ENCODE data around the gene PRICKLE2.

Gene PRICKLE2

GRCh38 chr3:64251019-64251418 is 25.8 kb upstream of the PRICKLE2 start:
- DNase-seq, result no peak

GRCh38 chr3:64247991-64248646 is 22.9 kb upstream of the PRICKLE2 start:
- no peak for DNase-seq

DNA sequence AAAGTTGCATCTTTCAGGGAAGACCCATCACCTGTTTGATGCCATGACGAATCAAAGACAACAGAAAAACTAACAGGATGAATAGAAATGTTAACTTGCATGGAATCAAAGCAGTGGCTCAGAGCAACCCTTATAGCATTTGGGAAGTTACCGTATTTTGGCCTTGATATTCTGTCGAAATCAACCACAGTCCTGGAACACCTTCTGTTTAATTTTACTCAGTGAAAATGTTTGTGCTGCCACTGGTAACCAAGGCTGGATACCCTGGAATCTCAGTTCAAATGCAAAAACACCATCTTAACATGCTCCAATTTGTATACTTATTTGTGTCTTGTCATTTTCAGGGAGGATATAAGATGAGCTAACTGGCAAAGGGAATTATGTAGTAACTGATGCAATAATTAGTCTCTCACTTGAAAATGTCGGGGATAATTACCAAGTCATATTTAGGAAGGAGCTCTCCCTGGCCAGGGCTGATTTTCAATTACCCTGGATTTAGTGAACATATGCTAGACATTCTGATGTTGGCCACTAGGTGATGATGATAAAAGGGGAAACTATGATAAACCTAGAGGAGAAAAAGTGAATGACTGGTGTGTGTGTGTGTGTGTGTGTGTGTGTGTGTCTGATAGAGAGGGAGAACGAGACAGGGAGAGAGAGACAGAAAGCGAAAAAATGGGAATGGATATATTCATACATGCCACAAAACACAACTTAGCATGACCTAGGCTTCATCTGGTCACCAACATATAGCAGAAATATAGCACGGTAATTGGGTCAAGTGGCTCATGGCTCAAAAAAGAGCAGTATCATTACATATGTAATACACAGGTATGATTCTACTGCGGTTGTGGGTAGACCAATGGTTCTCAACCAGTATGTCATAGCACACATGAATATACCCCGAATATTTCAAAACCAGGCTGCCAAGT is 19.0 kb upstream of the PRICKLE2 start:
- DNase-seq, result no peak

DNA sequence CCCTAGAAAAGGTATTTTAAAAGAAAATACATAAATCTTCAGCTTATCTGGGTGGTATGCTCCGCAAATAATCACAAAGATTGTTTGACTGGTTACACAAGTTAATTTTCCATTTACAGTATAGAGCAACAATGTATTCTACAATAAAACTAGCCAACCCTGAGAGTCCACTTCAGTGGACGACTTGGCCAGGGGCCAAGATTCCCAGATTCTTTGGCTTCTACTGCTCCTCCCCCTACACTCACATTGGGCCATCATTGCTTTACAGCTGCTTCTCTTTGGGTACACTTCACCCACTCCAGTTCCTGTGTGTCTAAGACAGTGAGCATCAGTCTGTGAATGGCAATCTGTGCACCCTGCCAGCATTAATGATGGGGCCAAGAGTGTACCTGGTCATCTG is 17.2 kb upstream of the PRICKLE2 start:
- no peak for DNase-seq

GRCh38 chr3:64240959-64241358 is 15.7 kb upstream of the PRICKLE2 start:
- DNase-seq, result no peak

GRCh38 chr3:64240396-64240795 is 15.1 kb upstream of the PRICKLE2 start:
- no peak for DNase-seq

DNA sequence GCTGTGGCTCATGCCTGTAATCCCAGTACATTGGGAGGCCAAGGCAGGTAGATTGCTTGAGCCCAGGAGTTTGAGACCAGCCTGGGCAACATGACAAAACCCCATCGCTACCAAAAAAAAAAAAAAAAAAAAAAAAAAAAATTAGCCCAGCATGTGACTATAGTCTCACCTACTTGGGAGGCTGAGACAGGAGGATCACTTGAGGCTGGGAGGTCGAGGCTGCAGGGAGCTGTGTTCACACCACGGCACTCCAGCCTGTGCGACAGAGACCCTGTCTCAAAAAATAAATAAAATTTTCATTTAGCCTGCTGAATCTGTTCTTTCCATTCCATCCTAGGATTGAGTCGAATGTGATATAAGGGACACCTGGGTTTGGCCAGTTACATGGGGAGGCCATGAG is 14.6 kb upstream of the PRICKLE2 start:
- DNase-seq, result no peak

DNA sequence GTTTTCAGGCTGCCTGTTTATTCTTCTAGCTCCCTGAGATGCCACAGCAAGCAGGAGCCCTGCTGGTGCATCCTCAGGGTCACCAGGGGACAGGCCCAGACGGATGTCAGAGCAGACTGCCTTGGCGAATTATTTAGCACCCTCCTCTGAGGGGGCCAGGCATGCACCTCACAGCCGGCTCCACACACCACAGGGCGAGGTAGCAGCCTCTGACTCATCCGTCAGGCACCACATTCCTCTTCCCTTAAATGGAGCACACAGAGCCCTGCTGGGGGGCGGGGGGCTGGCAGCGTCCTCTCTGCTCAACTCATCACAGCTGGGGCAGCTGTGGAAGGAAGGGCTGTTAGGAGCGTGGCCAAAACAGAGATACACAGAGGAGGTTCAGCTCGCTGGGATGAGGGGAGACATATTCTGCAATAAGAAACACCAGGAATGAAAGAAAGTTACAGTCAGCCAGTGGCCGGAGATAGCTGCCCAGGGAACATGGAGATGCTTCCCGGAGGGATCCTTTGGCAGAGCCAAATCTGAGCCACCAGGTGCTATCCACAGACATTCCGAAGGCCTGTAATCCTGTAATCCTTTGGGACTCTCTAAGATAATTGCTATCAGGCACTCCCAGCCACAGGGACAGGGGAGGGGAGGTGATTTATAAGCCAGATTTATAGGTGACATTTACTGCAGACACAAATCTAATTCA is 13.9 kb upstream of the PRICKLE2 start:
- DNase-seq, result no peak

GRCh38 chr3:64237083-64237482 is 11.8 kb upstream of the PRICKLE2 start:
- no peak for DNase-seq

DNA sequence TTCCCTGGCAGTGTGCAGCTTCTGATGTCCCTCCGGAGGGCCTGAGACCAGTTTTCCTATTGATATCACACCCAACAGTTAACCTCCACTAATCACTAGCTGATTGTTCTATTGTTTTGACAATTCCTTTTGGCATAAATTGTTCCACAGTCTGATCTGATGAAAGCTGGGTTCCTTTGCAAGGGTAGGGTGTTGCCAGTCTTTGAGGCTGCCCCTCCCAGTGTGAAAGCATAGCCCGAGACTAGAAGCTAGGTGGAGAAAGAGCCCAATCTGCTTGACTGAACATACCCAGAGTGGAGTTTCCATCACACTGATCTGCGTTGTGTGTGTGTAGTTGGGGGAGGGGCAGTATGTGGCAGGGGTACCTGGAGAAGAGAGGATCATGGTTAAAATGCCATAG is 10.3 kb upstream of the PRICKLE2 start:
- no peak for DNase-seq

DNA sequence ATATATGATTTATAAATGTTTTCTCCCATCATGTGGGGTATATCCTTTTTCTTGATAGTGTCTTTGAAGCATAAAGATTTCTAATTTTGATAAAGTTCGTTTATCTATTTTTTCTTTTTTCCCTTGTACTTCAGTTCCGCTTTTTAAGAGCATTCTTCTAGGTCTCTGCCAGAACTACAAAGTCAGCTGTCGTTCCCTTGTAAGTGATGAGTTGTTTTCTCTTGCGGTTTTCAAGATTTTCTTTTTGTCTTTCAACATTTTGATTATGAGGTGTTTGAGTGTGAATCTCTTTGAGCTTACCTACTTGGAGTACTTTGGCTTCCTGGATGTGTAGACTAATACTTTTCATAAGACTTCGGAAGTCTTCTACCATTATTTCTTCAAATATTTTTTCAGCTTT is 9.3 kb upstream of the PRICKLE2 start:
- no peak for DNase-seq

DNA sequence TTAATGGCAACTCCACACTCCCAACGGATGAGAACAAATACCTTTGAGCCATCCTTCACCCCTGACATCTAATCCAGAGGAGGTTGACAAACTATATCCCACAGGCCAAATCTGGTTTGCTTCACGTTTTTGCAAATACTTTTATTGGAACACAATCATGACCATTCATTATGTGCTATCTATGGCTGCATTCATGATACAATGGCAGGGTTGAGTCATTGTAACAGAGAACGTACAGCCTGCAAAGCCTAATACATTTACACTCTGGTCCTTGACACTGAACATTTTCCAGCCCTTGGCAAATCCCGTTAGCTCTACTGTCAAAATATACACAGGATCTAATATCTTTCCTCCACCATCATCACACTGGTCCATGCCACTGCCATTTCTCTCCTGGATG is 7.6 kb upstream of the PRICKLE2 start:
- DNase-seq, result no peak

DNA sequence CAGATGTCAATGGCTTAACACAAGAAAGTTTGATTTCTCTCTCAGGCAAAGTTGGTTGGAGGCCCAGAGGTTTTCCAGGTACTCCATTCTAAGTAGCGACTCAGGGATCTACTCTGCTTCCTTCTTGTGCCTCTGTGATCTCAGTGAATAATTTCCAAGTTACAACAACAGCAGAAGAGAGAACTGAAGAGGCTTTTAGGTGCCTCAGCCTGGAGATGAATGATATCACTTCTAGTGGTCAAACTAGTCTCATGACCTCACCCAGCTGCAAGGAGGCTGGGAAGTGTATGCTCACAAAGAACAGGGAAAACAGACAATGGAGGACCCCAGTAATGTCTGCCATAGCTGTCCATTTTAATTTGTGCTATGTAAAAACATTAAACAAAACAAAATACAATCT is 4.6 kb upstream of the PRICKLE2 start:
- DNase-seq, result no peak

DNA sequence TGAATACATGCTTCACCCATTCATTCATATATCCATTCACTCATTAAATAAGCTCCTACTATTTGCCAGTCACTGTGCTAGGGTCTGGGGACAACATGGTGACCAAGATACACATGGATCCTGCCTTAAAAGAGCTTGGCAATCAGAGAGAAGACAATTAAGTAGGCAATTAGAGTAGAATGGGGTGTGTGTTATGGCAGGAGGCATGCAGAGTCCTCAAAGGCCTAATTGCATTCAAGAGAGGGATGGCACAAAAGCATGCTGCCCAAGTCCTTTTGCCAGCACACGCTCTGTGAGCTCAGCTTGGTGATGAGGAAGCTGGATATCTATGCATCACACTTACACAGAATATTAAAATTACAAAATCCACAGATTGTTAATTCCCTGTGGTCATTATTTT is 2.8 kb upstream of the PRICKLE2 start:
- no peak for DNase-seq

GRCh38 chr3:64226730-64227129 is 1.5 kb upstream of the PRICKLE2 start:
- DNase-seq, result no peak

GRCh38 chr3:64225695-64226499 is 631 bp upstream of the PRICKLE2 start:
- DNase-seq, result no peak

GRCh38 chr3:64223791-64224745 is 1.2 kb downstream of the PRICKLE2 start:
- DNase-seq, result no peak

GRCh38 chr3:64222501-64223111 is 2.7 kb downstream of the PRICKLE2 start:
- no peak for DNase-seq

- no peak for DNase-seq
Measured at GRCh38 chr3:64221571-64222257, 3.6 kb downstream of the PRICKLE2 start.

DNA sequence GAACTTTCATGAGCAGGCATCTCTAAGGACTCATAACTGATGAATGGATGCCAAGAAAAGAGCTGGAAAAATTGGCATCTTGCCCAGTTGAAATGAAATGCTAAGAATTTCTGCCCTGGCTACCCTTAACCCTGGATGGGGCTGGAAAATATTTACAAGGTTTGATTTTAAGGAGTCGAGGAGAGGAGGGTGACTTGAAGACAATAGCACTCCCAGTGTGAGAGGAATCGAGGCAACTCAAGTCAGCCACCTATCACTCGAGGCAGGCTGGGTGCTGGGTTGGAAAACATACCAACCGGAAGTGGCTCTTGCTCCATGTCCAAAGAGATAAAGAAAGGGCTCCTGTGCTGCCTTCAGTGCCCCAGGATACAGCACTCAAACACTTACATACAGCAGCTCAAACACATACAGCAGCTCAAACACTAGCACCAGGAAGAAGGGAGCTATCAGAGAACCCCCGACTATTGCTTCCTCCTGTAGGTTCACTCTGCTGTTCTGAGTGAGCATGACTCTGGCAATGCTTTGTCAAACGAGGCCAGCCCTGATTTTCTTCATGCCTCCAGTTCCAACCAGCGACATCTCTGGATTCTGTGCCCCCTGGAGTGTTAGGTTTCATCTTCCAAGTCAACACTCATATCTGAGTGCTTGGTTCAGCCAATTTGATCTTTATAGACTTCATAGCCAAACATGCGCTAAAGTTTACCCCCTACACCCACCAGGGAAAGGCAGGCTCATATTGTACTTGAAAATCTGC is 4.9 kb downstream of the PRICKLE2 start:
- DNase-seq, result no peak
